ENCODE measurements around the gene CAPN13. TPM values are rescaled to one million over a fixed set of nuclear protein-coding genes. Genes with fewer than 3 reads are reported as not detected.

The CAPN13 gene
- total RNA-seq, 1 experiment from 2014 or later = 5.7 TPM

- DNase-seq = no peak
- H4K5ac ChIP-seq (ENCODE audit: insufficient read length, low read depth, low read length) = no peak overlapping the region
Measured at GRCh38 chr2:30826481-30826880, 19.2 kb upstream of the CAPN13 start.

More at GRCh38 chr2:30826481-30826880, 19.2 kb upstream of the CAPN13 start:
- H3K4me3 Mint-ChIP-seq = no peak overlapping the region
- Histone ChIP-seq H3K9me3 (ENCODE audit: control insufficient read depth, low read depth, low read length) (peaks cover 6% of the 10 kb centered on the region), H3K79me1 (ENCODE audit: insufficient read depth, low read depth, low read length, poor library complexity, severe bottlenecking) (no peaks in the 10 kb centered on the region), H2BK12ac (ENCODE audit: insufficient read length, low read depth, low read length) (no peak overlapping the region), H2AK5ac (ENCODE audit: insufficient read length, low read length) (no peak overlapping the region), H3K9ac (ENCODE audit: extremely low read depth, insufficient read length, low read length) (no peak overlapping the region), H3K4me1 (ENCODE audit: insufficient read depth, low read length) (no peaks in the 10 kb centered on the region), H2BK15ac (ENCODE audit: low read depth, low read length) (no peak overlapping the region), H3K56ac (ENCODE audit: insufficient read length, low read depth, low read length) (no peak overlapping the region), H2AFZ (ENCODE audit: low read length) (no peak overlapping the region), H3T11ph (ENCODE audit: low read length) (no peak overlapping the region), H2BK20ac (ENCODE audit: low read depth, low read length, poor library complexity, severe bottlenecking) (no peak overlapping the region), H4K91ac (ENCODE audit: insufficient read length, low read depth, low read length) (no peak overlapping the region), H2BK120ac (ENCODE audit: low read depth, low read length, poor library complexity, severe bottlenecking) (no peak overlapping the region), H3K23ac (ENCODE audit: insufficient read length, low read depth, low read length) (no peak overlapping the region), H3K27me3 (ENCODE audit: insufficient read depth, low read length) (no peaks in the 10 kb centered on the region), H3K27ac (ENCODE audit: insufficient read length, low read depth, low read length) (no peak overlapping the region), H3K4me2 (ENCODE audit: insufficient read depth, insufficient read length, low read length) (no peak overlapping the region), H3K18ac (ENCODE audit: insufficient read length, low read depth, low read length) (no peak overlapping the region), H2BK5ac (ENCODE audit: insufficient read length, low read length) (no peak overlapping the region), H3K14ac (ENCODE audit: insufficient read depth, low read length) (no peak overlapping the region), H3K79me2 (ENCODE audit: insufficient read depth, low read length) (no peaks in the 10 kb centered on the region), H4K8ac (replicated peaks; ENCODE audit: insufficient read length, low read depth, low read length) (no peak overlapping the region), H3K23me2 (ENCODE audit: insufficient read length, low read depth, low read length, poor library complexity, severe bottlenecking) (no peaks in the 10 kb centered on the region), H4K20me1 (ENCODE audit: control insufficient read depth, insufficient read depth, insufficient read length) (no peaks in the 10 kb centered on the region), H3K4ac (ENCODE audit: low read depth, low read length) (no peak overlapping the region)
- no peak overlapping the region for H3K27ac Mint-ChIP-seq
- H3K27me3 Mint-ChIP-seq (ENCODE audit: low read depth) = no peaks in the 10 kb centered on the region
- peaks cover 30 to 34% of the 10 kb centered on the region in 2 experiments for H3K9me3 Mint-ChIP-seq
- peaks cover 3 to 17% (median 11%) of the 10 kb centered on the region in 3 experiments; a peak in 6 of 7 replicates for H3K36me3 Mint-ChIP-seq (ENCODE audit: insufficient read depth in 1 of 3, low read depth in 3 of 3)
- no CpG with 5 or more reads among the region's 2 CpGs for WGBS (ENCODE audit: extremely low coverage, insufficient read length, low lambda C conversion rate)
- peaks cover under 1 to 6% of the 10 kb centered on the region in 2 experiments; a peak in 2 of 4 replicates for H3K4me1 Mint-ChIP-seq
- TF ChIP-seq CTCF (conservative IDR thresholded peaks at IDR 0.05) = no peak
